Neuronal stem cell (in vitro differentiated cells): ENCODE measurements around the gene S100A9.
"Not testable (repeated sequence)": the region's sequence is repeated elsewhere in the genome, so short reads cannot be mapped to it uniquely, and the experiment has no call there.

ENCODE experiments used
- DNase-seq: peaks from one replicate; pipeline ENCODE4 v3.0.0-alpha.2; 2013; ENCODE audit warnings: low spot score
- H2AFZ ChIP-seq: one replicate; pipeline ENCODE4 v1.6.1; 2013; ENCODE audit warnings: mild to moderate bottlenecking, low read length, inconsistent platforms
- H2AK5ac ChIP-seq: 2 replicates; pipeline ENCODE4 v1.6.1; 2013; ENCODE audit warnings: low read depth, mild to moderate bottlenecking, inconsistent platforms, low read length, moderate library complexity, mixed read lengths
- H2BK120ac ChIP-seq: 2 replicates; pipeline ENCODE4 v1.6.1; 2013; ENCODE audit warnings: low read depth, mild to moderate bottlenecking, inconsistent platforms, low read length, moderate library complexity, mixed read lengths
- H2BK12ac ChIP-seq: one replicate; pipeline ENCODE4 v1.6.1; 2013; ENCODE audit warnings: low read length, inconsistent platforms
- H2BK15ac ChIP-seq: 2 replicates; pipeline ENCODE4 v1.6.1; 2013; ENCODE audit warnings: mild to moderate bottlenecking, low read length, inconsistent platforms, mixed read lengths
- H2BK5ac ChIP-seq: one replicate; pipeline ENCODE4 v1.6.1; 2013; ENCODE audit warnings: inconsistent platforms, mild to moderate bottlenecking, low read length, moderate library complexity
- H3K14ac ChIP-seq: one replicate; pipeline ENCODE4 v1.6.1; 2013; ENCODE audit warnings: low read length, inconsistent platforms
- H3K18ac ChIP-seq: 2 replicates; pipeline ENCODE4 v1.6.1; 2013; ENCODE audit warnings: low read length, inconsistent platforms
- H3K23ac ChIP-seq: 2 replicates; pipeline ENCODE4 v1.6.1; 2013; ENCODE audit warnings: low read depth, mild to moderate bottlenecking, mixed read lengths, low read length, inconsistent platforms; ENCODE audit not compliant: poor library complexity
- H3K27ac ChIP-seq: replicated peaks from 3 replicates; pipeline ENCODE4 v1.5.1; 2013; ENCODE audit warnings: low read length, inconsistent platforms
- H3K27me3 ChIP-seq, 3 experiments: 2 replicates each; pipeline ENCODE4 v1.6.1; 2013; ENCODE audit warnings: low read length in 3 of 3, mild to moderate bottlenecking in 2 of 3, inconsistent platforms in 1 of 3, low read depth in 1 of 3, mixed read lengths in 1 of 3, moderate library complexity in 1 of 3; ENCODE audit not compliant: control insufficient read depth in 3 of 3, insufficient read depth in 3 of 3
- H3K36me3 ChIP-seq, 2 donors: replicated peaks in 1 of 2; 2 replicates each; pipeline ENCODE4 v1.6.1; 2013; ENCODE audit warnings: low read length in 2 of 2; ENCODE audit not compliant: control insufficient read depth in 2 of 2, insufficient read depth in 2 of 2
- H3K4ac ChIP-seq: 2 replicates; pipeline ENCODE4 v1.6.1; 2013; ENCODE audit warnings: inconsistent platforms, mild to moderate bottlenecking, low read length, moderate library complexity
- H3K4me1 ChIP-seq, 2 donors: 1 replicate in 1 of 2; 2 replicates in 1 of 2; pipeline ENCODE4 v1.6.1; 2013; ENCODE audit warnings: low read length in 2 of 2, low read depth in 1 of 2; ENCODE audit not compliant: control insufficient read depth in 2 of 2, insufficient read depth in 1 of 2
- H3K4me2 ChIP-seq: one replicate; pipeline ENCODE4 v1.6.1; 2013; ENCODE audit warnings: mild to moderate bottlenecking, low read length, inconsistent platforms; ENCODE audit not compliant: insufficient read depth, poor library complexity, severe bottlenecking
- H3K4me3 ChIP-seq, 2 donors: 2 replicates each; pipeline ENCODE4 v1.5.1; 2013; ENCODE audit warnings: low read length in 2 of 2, mild to moderate bottlenecking in 2 of 2, inconsistent platforms in 1 of 2, moderate library complexity in 1 of 2
- H3K79me1 ChIP-seq: one replicate; pipeline ENCODE4 v1.6.1; 2013; ENCODE audit warnings: low read depth, mild to moderate bottlenecking, inconsistent platforms, low read length, moderate library complexity
- H3K9ac ChIP-seq: one replicate; pipeline ENCODE4 v1.6.1; 2013; ENCODE audit warnings: mild to moderate bottlenecking, low read depth, low read length, inconsistent platforms; ENCODE audit not compliant: poor library complexity
- H3K9me3 ChIP-seq, 2 donors: replicated peaks in 1 of 2; 2 replicates each; pipeline versions ENCODE3 to v1.6.1; 2013; ENCODE audit warnings: low read length in 2 of 2, mild to moderate bottlenecking in 2 of 2, inconsistent platforms in 1 of 2, low read depth in 1 of 2, mixed read lengths in 1 of 2, moderate library complexity in 1 of 2; ENCODE audit not compliant: control insufficient read depth in 2 of 2, insufficient read depth in 1 of 2
- H4K8ac ChIP-seq: one replicate; pipeline ENCODE4 v1.6.1; 2013; ENCODE audit warnings: low read depth, mild to moderate bottlenecking, inconsistent platforms, low read length, moderate library complexity
- H4K91ac ChIP-seq: one replicate; pipeline ENCODE4 v1.6.1; 2013; ENCODE audit warnings: low read length, low read depth, mild to moderate bottlenecking, inconsistent platforms; ENCODE audit not compliant: poor library complexity
- WGBS, 2 donors: extraction: QIAGEN DNeasy Blood & Tissue Kit; methylation state at CpG; one replicate each; pipeline ENCODE4 v1.1.7; 2013; ENCODE audit warnings: missing lambda C conversion rate in 2 of 2, mixed read lengths in 1 of 2; ENCODE audit not compliant: insufficient read length in 2 of 2, insufficient replicate concordance in 1 of 2; ENCODE audit errors: extremely low coverage in 2 of 2; 5-methylcytosine and 5-hydroxymethylcytosine counted together

Gene S100A9

GRCh38 chr1:153318145-153318544 is 39.5 kb upstream of the S100A9 start:
- not testable (repeated sequence) for H3K18ac ChIP-seq, H3K79me1 ChIP-seq, DNase-seq, H3K36me3 ChIP-seq, H4K91ac ChIP-seq, H3K9me3 ChIP-seq, H3K9ac ChIP-seq, H3K4ac ChIP-seq, H2AK5ac ChIP-seq, H2BK15ac ChIP-seq, H3K27ac ChIP-seq, H3K4me3 ChIP-seq, H3K27me3 ChIP-seq, H4K8ac ChIP-seq, H2BK120ac ChIP-seq, H2AFZ ChIP-seq, H3K23ac ChIP-seq, H3K4me1 ChIP-seq, H2BK5ac ChIP-seq, H3K4me2 ChIP-seq, H2BK12ac ChIP-seq, H3K14ac ChIP-seq
- WGBS, 2 donors: no CpG with 5 or more reads among the region's 7 CpGs

GRCh38 chr1:153322568-153322967 is 35.1 kb upstream of the S100A9 start:
- no peak overlapping the region for H2AFZ ChIP-seq
- H3K36me3 ChIP-seq: no peaks in the 10 kb centered on the region
- H2BK5ac ChIP-seq: no peak overlapping the region
- H3K4me2 ChIP-seq: no peak overlapping the region
- no peak overlapping the region for H2BK12ac ChIP-seq
- H3K18ac ChIP-seq: no peak overlapping the region
- H3K79me1 ChIP-seq: no peaks in the 10 kb centered on the region
- H3K27ac ChIP-seq: no peak overlapping the region
- no peak for DNase-seq
- no peak overlapping the region for H4K8ac ChIP-seq
- no peak overlapping the region for H4K91ac ChIP-seq
- H2AK5ac ChIP-seq: no peak overlapping the region
- H3K27me3 ChIP-seq: no peaks in the 10 kb centered on the region
- H2BK15ac ChIP-seq: no peak overlapping the region
- no peaks in the 10 kb centered on the region for H3K4me1 ChIP-seq
- no peaks in the 10 kb centered on the region for H3K9me3 ChIP-seq
- no peak overlapping the region for H3K9ac ChIP-seq
- WGBS, 2 donors: no CpG with 5 or more reads among the region's 1 CpG
- no peak overlapping the region for H3K4me3 ChIP-seq
- no peak overlapping the region for H3K4ac ChIP-seq
- no peak overlapping the region for H3K14ac ChIP-seq
- no peak overlapping the region for H3K23ac ChIP-seq
- no peak overlapping the region for H2BK120ac ChIP-seq

DNA sequence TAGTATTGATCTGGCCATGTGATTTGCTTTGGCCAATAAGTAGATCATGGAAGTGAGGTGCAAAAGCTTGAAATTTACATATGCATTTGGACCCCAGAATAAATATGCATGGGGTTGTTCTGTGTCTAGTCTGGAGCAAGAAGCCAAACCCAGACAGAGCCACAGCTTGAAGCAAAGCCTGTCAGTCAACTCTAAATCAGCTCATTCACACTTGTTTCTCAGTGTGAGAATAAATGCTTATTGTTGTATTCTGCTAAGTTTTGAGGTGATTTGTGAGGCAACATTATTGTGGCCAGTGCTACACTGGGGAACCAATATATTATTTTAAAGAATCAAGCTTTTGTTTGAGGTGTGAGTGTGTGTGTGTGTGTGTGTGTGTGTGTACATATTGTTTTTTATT is 32.7 kb upstream of the S100A9 start:
- Histone ChIP-seq H4K8ac (no peak overlapping the region), H2BK15ac (no peak overlapping the region), H3K36me3 (no peaks in the 10 kb centered on the region), H3K9me3 (no peaks in the 10 kb centered on the region), H2BK12ac (no peak overlapping the region), H4K91ac (no peak overlapping the region), H3K4me2 (no peak overlapping the region), H3K27me3 (no peaks in the 10 kb centered on the region), H3K4me1 (no peaks in the 10 kb centered on the region), H2AFZ (no peak overlapping the region), H3K9ac (no peak overlapping the region), H3K23ac (no peak overlapping the region), H2BK120ac (no peak overlapping the region), H2AK5ac (no peak overlapping the region), H3K79me1 (no peaks in the 10 kb centered on the region), H3K18ac (no peak overlapping the region), H3K4me3 (no peak overlapping the region), H2BK5ac (no peak overlapping the region), H3K27ac (no peak overlapping the region), H3K14ac (no peak overlapping the region), H3K4ac (no peak overlapping the region)
- no peak for DNase-seq

DNA sequence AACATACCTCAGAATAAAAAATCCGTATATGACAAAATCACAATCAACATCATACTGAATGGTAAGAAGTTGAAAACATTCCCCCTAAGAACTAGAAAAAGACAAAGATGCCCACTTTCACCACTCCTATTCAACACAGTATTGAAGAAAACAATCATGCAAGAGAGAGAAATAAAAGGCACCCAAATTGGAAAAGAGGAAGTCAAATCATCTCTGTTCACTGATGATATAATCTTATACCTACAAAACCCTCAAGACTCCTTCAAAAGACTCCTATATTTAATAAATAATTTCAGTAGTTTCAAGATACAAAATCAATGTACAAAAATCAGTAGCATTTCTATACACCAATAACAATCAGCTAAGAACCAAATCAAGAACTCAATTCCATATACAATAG is 23.8 kb upstream of the S100A9 start:
- H3K9ac ChIP-seq: no peak overlapping the region
- H2AK5ac ChIP-seq: no peak overlapping the region
- DNase-seq: no peak
- WGBS, 2 donors: no CpG with 5 or more reads among the region's 1 CpG
- H3K36me3 ChIP-seq: no peaks in the 10 kb centered on the region
- H3K18ac ChIP-seq: no peak overlapping the region
- H3K79me1 ChIP-seq: no peaks in the 10 kb centered on the region
- H2BK120ac ChIP-seq: no peak overlapping the region
- H3K14ac ChIP-seq: no peak overlapping the region
- no peak overlapping the region for H2BK12ac ChIP-seq
- peaks cover 0 to 5% of the 10 kb centered on the region in 2 donors for H3K9me3 ChIP-seq
- no peaks in the 10 kb centered on the region for H3K27me3 ChIP-seq
- H3K4me2 ChIP-seq: no peak overlapping the region
- H2BK5ac ChIP-seq: no peak overlapping the region
- no peak overlapping the region for H3K27ac ChIP-seq
- H2AFZ ChIP-seq: no peak overlapping the region
- no peak overlapping the region for H2BK15ac ChIP-seq
- H4K91ac ChIP-seq: no peak overlapping the region
- no peaks in the 10 kb centered on the region for H3K4me1 ChIP-seq
- no peak overlapping the region for H3K4me3 ChIP-seq
- H3K23ac ChIP-seq: no peak overlapping the region
- H4K8ac ChIP-seq: no peak overlapping the region
- no peak overlapping the region for H3K4ac ChIP-seq
